B cell (primary cell): ENCODE results near the gene CALML5. TPM values are rescaled to one million over a fixed set of nuclear protein-coding genes. Genes with fewer than 3 reads are reported as not detected.

Experiments
- ATAC-seq: fragments of 200-7000 bp; cut with Tn5 transposase; one replicate; pipeline ENCODE4 v1.10.0; 2021; ENCODE audit warnings: low read depth, mild to moderate bottlenecking, moderate number of reproducible peaks, moderate library complexity
- CTCF ChIA-PET: fragments of 350-600 bp; sonication (Branson Sonifier 250); formaldehyde crosslinking; loops from one replicate; lab custom pipeline; 2021; ENCODE audit warnings: antibody characterized with exemption, inconsistent platforms; lab: Charles Lee
- POLR2A ChIA-PET: fragments of 350-600 bp; sonication (Branson Sonifier 250); formaldehyde crosslinking; loops from one replicate; lab custom pipeline; 2021; ENCODE audit warnings: antibody characterized with exemption; lab: Charles Lee
- DNase-seq: peaks from one replicate; pipeline ENCODE4 v3.0.0; 2013
- H2AFZ ChIP-seq: 2 replicates; pipeline ENCODE4 v1.6.1; 2012; ENCODE audit warnings: mild to moderate bottlenecking, low read depth, low read length; ENCODE audit not compliant: insufficient read depth, poor library complexity, severe bottlenecking
- H3K27ac ChIP-seq, 2 donors: 1 replicate in 1 of 2; 2 replicates in 1 of 2; pipeline ENCODE4 v1.5.1; 2012 to 2013; ENCODE audit warnings: low read length in 2 of 2, mild to moderate bottlenecking in 2 of 2, moderate library complexity in 1 of 2
- H3K27me3 ChIP-seq, 4 experiments: fragments of 200-600 bp in 1 of 4; sonication (generic) in 1 of 4; replicated peaks in 1 of 4; 1 replicate in 2 of 4; 2 replicates in 2 of 4; pipeline versions ENCODE4 v1.6.1 to v1.7.0; 2013 to 2016; ENCODE audit warnings: low read length in 3 of 4, mild to moderate bottlenecking in 2 of 4, mixed read lengths in 1 of 4, moderate library complexity in 1 of 4; ENCODE audit not compliant: insufficient read depth in 4 of 4, control insufficient read depth in 3 of 4; ENCODE audit errors: control extremely low read depth in 1 of 4
- H3K36me3 ChIP-seq, 2 experiments: replicated peaks in 1 of 2; 1 replicate in 1 of 2; 2 replicates in 1 of 2; pipeline versions ENCODE4 v1.6.1 to v1.7.1; 2013; ENCODE audit warnings: low read length in 1 of 2; ENCODE audit not compliant: insufficient read depth in 2 of 2, control insufficient read depth in 1 of 2; ENCODE audit errors: control extremely low read depth in 1 of 2, extremely low read depth in 1 of 2
- H3K4me1 ChIP-seq, 2 donors: fragments of 200-600 bp in 1 of 2; sonication (generic) in 1 of 2; 1 replicate in 1 of 2; 2 replicates in 1 of 2; pipeline versions ENCODE4 v1.5.1 to v1.6.1; 2013 to 2017; ENCODE audit warnings: low read length in 2 of 2; ENCODE audit not compliant: control insufficient read depth in 2 of 2, insufficient read depth in 2 of 2
- H3K4me2 ChIP-seq: replicated peaks from 2 replicates; pipeline ENCODE3; 2012; ENCODE audit warnings: mild to moderate bottlenecking, low read depth, low read length; ENCODE audit not compliant: poor library complexity, severe bottlenecking
- H3K4me3 ChIP-seq, 5 experiments: fragments of 200-600 bp in 1 of 5; sonication (generic) in 1 of 5; 1 replicate in 3 of 5; 2 replicates in 2 of 5; pipeline versions ENCODE4 v1.5.1 to v1.7.0; 2011 to 2016; ENCODE audit warnings: low read length in 4 of 5, mild to moderate bottlenecking in 4 of 5, low read depth in 2 of 5, control low read depth in 1 of 5, moderate library complexity in 1 of 5; ENCODE audit not compliant: insufficient read depth in 1 of 5; ENCODE audit errors: control extremely low read depth in 1 of 5, extremely low read depth in 1 of 5
- H3K79me2 ChIP-seq: fragments of 200-600 bp; sonication (generic); one replicate; pipeline ENCODE4 v1.6.0; 2016; ENCODE audit warnings: low read length; ENCODE audit not compliant: control insufficient read depth, insufficient read depth
- H3K9ac ChIP-seq: fragments of 200-600 bp; sonication (generic); 2 replicates; pipeline ENCODE4 v1.6.1; 2017; ENCODE audit warnings: mild to moderate bottlenecking, low read length, moderate library complexity
- H3K9me3 ChIP-seq, 3 donors: one replicate each; pipeline versions ENCODE4 v1.6.1 to v1.7.1; 2013; ENCODE audit warnings: low read length in 2 of 3; ENCODE audit not compliant: control insufficient read depth in 2 of 3, insufficient read depth in 1 of 3; ENCODE audit errors: control extremely low read depth in 1 of 3
- H4K20me1 ChIP-seq: 2 replicates; pipeline ENCODE4 v1.6.0; 2012; ENCODE audit warnings: mild to moderate bottlenecking, low read length; ENCODE audit not compliant: insufficient read depth, control insufficient read depth, poor library complexity, severe bottlenecking
- H3K27ac Mint-ChIP-seq: one replicate; pipeline ENCODE4 v1.8.0; 2021; ENCODE audit warnings: mixed read lengths
- H3K27me3 Mint-ChIP-seq: one replicate; pipeline ENCODE4 v1.8.0; 2021; ENCODE audit warnings: mixed read lengths
- H3K4me1 Mint-ChIP-seq: one replicate; pipeline ENCODE4 v1.8.0; 2021; ENCODE audit warnings: mixed read lengths
- H3K4me3 Mint-ChIP-seq: one replicate; pipeline ENCODE4 v1.8.0; 2021; ENCODE audit warnings: mixed read lengths
- H3K9me3 Mint-ChIP-seq: one replicate; pipeline ENCODE4 v1.8.0; 2022; ENCODE audit warnings: mixed read lengths; ENCODE audit not compliant: insufficient read depth
- EZH2 ChIP-seq: IDR thresholded peaks from 2 replicates; pipeline ENCODE4 v1.6.1; 2012; ENCODE audit warnings: borderline replicate concordance, low read depth, mild to moderate bottlenecking, moderate library complexity, low read length; ENCODE audit not compliant: insufficient read depth, poor library complexity, severe bottlenecking
- WGBS: methylation state at CpG from one replicate; pipeline ENCODE4 v1.1.5; 2013; ENCODE audit warnings: missing lambda C conversion rate; ENCODE audit not compliant: insufficient coverage; 5-methylcytosine and 5-hydroxymethylcytosine counted together
- intact Hi-C: fragments of 100-400 bp; cut with micrococcal nuclease; formaldehyde crosslinking; loops from one replicate; pipeline ENCODE4 v1.10.0; 2022
- polyA plus RNA-seq: library from polyadenylated mRNA; depleted of rRNA; stranded (reverse); fragments of >200 nt; gene quantifications from 2 replicates; pipeline ENCODE4 v1.2.3, GENCODE V29; 2012
- total RNA-seq, 2 donors: library from RNA; stranded (reverse); fragments of 120-200 nt in 1 of 2; gene quantifications; 1 replicate in 1 of 2; 2 replicates in 1 of 2; pipeline versions ENCODE4 v1.2.3 to v1.2.4, GENCODE V29; 2013 to 2022
- TF ChIP-seq, protein P1 (sequence below): fragments of 200-600 bp; IDR thresholded peaks from one replicate; pipeline ENCODE4 v1.8.0; 2022; ENCODE audit warnings: antibody characterized with exemption, mild to moderate bottlenecking

Gene CALML5
- total and polyA plus RNA-seq, 2 donors (not counting 1 experiment from before 2014, with no cell fraction given) = not detected

GRCh38 chr10:5537684-5538083 is 38.3 kb upstream of the CALML5 start:
- 100% methylated on average over 6 of the region's 6 CpGs for WGBS
- H3K9ac ChIP-seq = no peak overlapping the region
- H3K27me3 ChIP-seq = no peaks in the 10 kb centered on the region
- TF ChIP-seq, protein P1, sequence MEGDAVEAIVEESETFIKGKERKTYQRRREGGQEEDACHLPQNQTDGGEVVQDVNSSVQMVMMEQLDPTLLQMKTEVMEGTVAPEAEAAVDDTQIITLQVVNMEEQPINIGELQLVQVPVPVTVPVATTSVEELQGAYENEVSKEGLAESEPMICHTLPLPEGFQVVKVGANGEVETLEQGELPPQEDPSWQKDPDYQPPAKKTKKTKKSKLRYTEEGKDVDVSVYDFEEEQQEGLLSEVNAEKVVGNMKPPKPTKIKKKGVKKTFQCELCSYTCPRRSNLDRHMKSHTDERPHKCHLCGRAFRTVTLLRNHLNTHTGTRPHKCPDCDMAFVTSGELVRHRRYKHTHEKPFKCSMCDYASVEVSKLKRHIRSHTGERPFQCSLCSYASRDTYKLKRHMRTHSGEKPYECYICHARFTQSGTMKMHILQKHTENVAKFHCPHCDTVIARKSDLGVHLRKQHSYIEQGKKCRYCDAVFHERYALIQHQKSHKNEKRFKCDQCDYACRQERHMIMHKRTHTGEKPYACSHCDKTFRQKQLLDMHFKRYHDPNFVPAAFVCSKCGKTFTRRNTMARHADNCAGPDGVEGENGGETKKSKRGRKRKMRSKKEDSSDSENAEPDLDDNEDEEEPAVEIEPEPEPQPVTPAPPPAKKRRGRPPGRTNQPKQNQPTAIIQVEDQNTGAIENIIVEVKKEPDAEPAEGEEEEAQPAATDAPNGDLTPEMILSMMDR = no peak
- TF ChIP-seq EZH2 = no peak
- H3K4me3 ChIP-seq = no peak overlapping the region
- H3K4me1 ChIP-seq = no peaks in the 10 kb centered on the region
- DNase-seq = no peak
- H4K20me1 ChIP-seq = no peaks in the 10 kb centered on the region
- no peak overlapping the region for H3K4me2 ChIP-seq
- ATAC-seq = no peak
- Mint-ChIP-seq H3K4me1 (peaks cover 3% of the 10 kb centered on the region), H3K9me3 (no peaks in the 10 kb centered on the region), H3K27me3 (no peaks in the 10 kb centered on the region), H3K27ac (no peak overlapping the region), H3K4me3 (no peak overlapping the region)
- ChIA-PET POLR2A (no interaction called here), CTCF (no interaction called here)
- no peaks in the 10 kb centered on the region for H3K36me3 ChIP-seq
- no peak overlapping the region for H2AFZ ChIP-seq
- peaks cover 0 to 5% (median 3%) of the 10 kb centered on the region in 3 donors for H3K9me3 ChIP-seq
- intact Hi-C loops = no loop called here
- H3K27ac ChIP-seq = no peak overlapping the region
- no peaks in the 10 kb centered on the region for H3K79me2 ChIP-seq

- H3K4me3 ChIP-seq = no peak overlapping the region
- ATAC-seq (no peak), DNase-seq (no peak)
- H3K9me3 Mint-ChIP-seq = no peaks in the 10 kb centered on the region
- peaks cover 3% of the 10 kb centered on the region for H3K4me1 Mint-ChIP-seq
- no peak for TF ChIP-seq EZH2
- TF ChIP-seq, protein P1 = no peak
- H3K27ac ChIP-seq = no peak overlapping the region
- intact Hi-C loops = no loop called here
- ChIA-PET CTCF (no interaction called here), POLR2A (no interaction called here)
- H3K27me3 Mint-ChIP-seq = no peaks in the 10 kb centered on the region
- H3K36me3 ChIP-seq = no peaks in the 10 kb centered on the region
- WGBS = 93% methylated on average over 6 of the region's 7 CpGs
- no peaks in the 10 kb centered on the region for H3K79me2 ChIP-seq
- H3K27me3 ChIP-seq = no peaks in the 10 kb centered on the region
- H3K9ac ChIP-seq = no peak overlapping the region
- no peak overlapping the region for H3K4me2 ChIP-seq
- no peaks in the 10 kb centered on the region for H3K4me1 ChIP-seq
- peaks cover 0 to 5% (median 0%) of the 10 kb centered on the region in 3 donors for H3K9me3 ChIP-seq
- H3K27ac Mint-ChIP-seq = no peak overlapping the region
- H2AFZ ChIP-seq = no peak overlapping the region
- H4K20me1 ChIP-seq = no peaks in the 10 kb centered on the region
- no peak overlapping the region for H3K4me3 Mint-ChIP-seq
These were observed 37.2 kb upstream of the CALML5 start for GRCh38 chr10:5536486-5537081.
